ENCODE results near the gene PDE7B.

The PDE7B gene

GRCh38 chr6:135851442-135852271 lies at the start of gene PDE7B:
PDE7B (plus strand) TSS chr6:135851701.
- DNase-seq: peak; percentile 54

GRCh38 chr6:135801755-135802465 lies 49.6 kb upstream of the PDE7B start:
- no peak for DNase-seq

- no peak for DNase-seq
Measured at GRCh38 chr6:135810486-135810885, 41.0 kb upstream of the PDE7B start.

GRCh38 chr6:135811170-135811569 lies 40.3 kb upstream of the PDE7B start:
- DNase-seq: no peak

- no peak for DNase-seq
Measured at GRCh38 chr6:135811644-135812526, 39.6 kb upstream of the PDE7B start.

- DNase-seq: no peak
Measured at GRCh38 chr6:135813401-135813800, 38.1 kb upstream of the PDE7B start.

GRCh38 chr6:135814043-135814442 lies 37.5 kb upstream of the PDE7B start:
- DNase-seq: no peak

GRCh38 chr6:135815216-135815615 lies 36.3 kb upstream of the PDE7B start:
- no peak for DNase-seq

GRCh38 chr6:135817035-135817434 lies 34.5 kb upstream of the PDE7B start:
- DNase-seq: no peak

- DNase-seq: no peak
Measured at GRCh38 chr6:135819665-135820064, 31.8 kb upstream of the PDE7B start.

GRCh38 chr6:135820340-135820739 lies 31.2 kb upstream of the PDE7B start:
- DNase-seq: no peak

- DNase-seq: no peak
Measured at GRCh38 chr6:135823851-135824250, 27.6 kb upstream of the PDE7B start.

GRCh38 chr6:135826236-135826804 lies 25.2 kb upstream of the PDE7B start:
- no peak for DNase-seq

GRCh38 chr6:135828021-135828420 lies 23.5 kb upstream of the PDE7B start:
- DNase-seq: no peak

GRCh38 chr6:135830452-135830881 lies 21.0 kb upstream of the PDE7B start:
- DNase-seq: no peak

- DNase-seq: no peak
Measured at GRCh38 chr6:135831016-135831415, 20.5 kb upstream of the PDE7B start.

GRCh38 chr6:135832166-135832565 lies 19.3 kb upstream of the PDE7B start:
- DNase-seq: no peak

- no peak for DNase-seq
Measured at GRCh38 chr6:135833771-135834170, 17.7 kb upstream of the PDE7B start.

GRCh38 chr6:135837735-135838449 lies 13.6 kb upstream of the PDE7B start:
- no peak for DNase-seq

- no peak for DNase-seq
Measured at GRCh38 chr6:135839121-135839520, 12.4 kb upstream of the PDE7B start.

- no peak for DNase-seq
Measured at GRCh38 chr6:135842618-135843392, 8.7 kb upstream of the PDE7B start.

Data from midbrain (tissue), 1 donor.